C4-2B (cell line): ENCODE measurements around the gene NCAM2.

Experiments
- H3K27ac ChIP-seq: fragments of 450-650 bp; 2 replicates; pipeline ENCODE4 v1.5.1; 2017
- CTCF ChIP-seq: fragments of 450-650 bp; conservative IDR thresholded peaks from 2 replicates; pipeline ENCODE4 v1.5.1; 2017; ENCODE audit warnings: mild to moderate bottlenecking
- ZFX ChIP-seq: fragments of 450-650 bp; IDR thresholded peaks from 2 replicates; pipeline ENCODE4 v1.6.1; 2017

Gene NCAM2

DNA sequence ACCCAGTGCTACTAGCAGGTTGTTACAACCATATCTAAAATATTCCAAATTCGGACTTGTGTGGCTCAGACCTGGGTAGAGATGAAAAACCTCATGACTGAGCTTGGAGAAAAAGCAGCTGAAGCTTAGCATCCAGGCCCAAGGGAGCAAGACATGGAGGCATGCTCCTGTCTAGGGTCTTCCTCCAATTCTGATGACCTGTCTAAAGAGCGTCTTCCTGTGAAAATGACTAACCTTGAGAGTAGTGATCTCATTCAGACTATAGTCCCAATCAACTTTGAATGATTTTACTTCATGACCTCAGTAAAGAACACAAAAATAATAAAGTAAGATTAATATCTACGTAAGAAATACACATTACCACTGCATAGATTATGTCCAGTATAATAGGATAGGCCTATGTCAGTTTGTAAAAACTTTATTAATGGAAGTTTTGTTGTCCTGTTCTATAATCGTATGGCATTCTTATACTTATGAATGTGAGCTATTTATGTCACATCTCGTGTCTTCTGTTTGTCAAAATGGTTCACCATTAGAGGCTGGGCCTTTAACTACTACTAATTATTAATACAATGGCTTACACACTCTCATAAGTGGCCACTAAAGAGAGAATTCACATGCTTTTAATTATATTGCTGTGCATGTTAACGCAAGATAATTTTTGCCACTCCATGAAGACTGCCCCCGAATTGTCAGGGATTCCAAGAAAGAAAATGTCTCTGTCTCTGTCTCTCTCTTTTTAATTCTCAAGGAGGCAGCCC is 201.3 kb downstream of the NCAM2 start:
- H3K27ac ChIP-seq, result no peak overlapping the region
- no peak for TF ChIP-seq CTCF
- no peak for TF ChIP-seq ZFX

DNA sequence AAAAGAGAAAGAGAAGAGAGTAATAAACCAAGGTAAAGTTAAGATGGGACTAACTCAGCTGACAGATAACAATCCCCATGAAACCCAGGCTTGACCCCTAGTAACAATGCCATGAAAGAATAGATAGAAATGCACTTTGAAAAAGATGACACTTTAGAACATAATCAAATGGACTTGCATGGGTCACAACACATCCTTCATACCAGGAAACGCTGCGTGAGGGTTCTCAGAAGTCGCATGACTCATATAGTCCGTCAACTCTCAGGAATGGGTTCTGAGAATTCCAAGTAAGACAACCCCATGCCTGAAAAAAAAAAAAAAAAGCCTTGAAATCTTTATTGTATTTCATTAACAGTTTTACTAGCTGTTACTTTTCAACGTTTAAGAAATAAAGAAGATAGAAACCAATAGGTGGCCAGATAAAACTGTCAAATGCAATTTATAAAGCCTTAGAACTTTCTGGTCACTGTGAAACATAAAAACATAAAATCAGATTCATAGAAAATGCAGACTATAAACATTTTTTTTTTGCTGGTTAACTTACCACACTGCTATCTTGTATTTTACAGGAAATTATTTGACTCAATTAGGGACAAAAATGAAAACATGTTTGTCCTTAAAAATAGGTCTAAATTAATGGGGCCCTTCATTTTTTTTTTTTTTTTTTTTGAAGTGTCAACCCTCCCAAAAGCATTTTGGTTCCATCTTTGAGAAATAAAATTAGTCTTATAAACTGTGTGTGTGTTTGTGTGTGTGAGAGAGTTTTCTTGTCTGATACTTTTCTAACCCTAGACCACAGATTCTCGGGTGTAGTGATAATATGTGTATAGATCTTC is 202.1 kb downstream of the NCAM2 start:
- TF ChIP-seq CTCF (no peak), ZFX (no peak)
- H3K27ac ChIP-seq, result no peak overlapping the region

GRCh38 chr21:21200939-21201615 is 202.9 kb downstream of the NCAM2 start:
- no peak overlapping the region for H3K27ac ChIP-seq
- TF ChIP-seq CTCF, result no peak
- no peak for TF ChIP-seq ZFX

DNA sequence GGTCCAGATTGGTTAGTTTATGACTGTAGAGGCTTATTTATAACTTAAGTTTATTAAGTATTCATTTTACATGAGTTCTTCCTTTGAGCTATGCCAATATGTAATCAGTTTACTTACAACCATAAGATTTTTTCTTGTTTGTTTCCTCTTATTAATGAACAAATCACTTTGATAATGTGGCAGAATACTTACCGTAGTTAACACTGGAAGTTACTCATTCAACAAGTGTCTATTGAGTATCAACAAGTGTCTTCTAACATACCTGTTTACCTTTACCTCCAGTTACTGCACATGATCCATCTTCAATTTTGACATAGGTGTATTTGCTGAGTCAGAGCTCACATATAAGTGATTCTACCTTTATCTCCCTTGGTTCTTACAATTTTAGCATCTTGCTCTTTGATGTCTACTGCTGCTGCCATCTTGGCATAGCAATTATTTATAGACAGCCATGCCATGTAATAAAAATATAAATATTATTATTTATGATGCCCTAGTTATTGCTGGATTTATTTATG is 205.7 kb downstream of the NCAM2 start:
- TF ChIP-seq CTCF, result no peak
- no peak for TF ChIP-seq ZFX
- no peak overlapping the region for H3K27ac ChIP-seq

DNA sequence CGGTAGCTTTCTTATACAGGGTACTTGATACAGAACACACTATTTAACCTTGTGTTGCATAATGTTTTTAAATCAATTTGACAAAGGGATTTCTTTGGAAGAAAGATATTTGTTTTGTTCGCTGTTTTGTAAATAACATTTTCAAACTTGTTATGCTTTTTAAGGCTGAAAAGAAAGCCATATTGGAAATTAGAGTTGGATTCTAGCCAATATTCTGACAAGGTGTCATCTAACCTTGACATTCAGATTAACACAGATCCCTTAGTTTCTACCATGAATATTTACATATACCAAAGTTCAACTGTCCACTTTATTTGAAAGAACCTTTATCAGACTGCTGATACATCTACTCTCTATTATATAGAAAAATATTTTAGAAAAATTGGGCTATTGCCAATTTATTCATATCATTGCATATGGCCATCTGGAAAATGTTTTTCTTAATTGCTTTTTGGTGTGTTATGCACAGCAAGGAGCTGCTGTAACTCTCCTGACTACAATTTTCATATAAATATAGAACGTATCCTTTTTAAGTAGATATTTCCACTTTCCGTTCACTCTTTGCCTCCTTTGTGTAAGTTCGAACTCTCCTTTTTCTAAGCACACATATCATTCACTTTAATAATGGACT is 206.3 kb downstream of the NCAM2 start:
- no peak for TF ChIP-seq ZFX
- TF ChIP-seq CTCF, result no peak
- H3K27ac ChIP-seq, result no peak overlapping the region

DNA sequence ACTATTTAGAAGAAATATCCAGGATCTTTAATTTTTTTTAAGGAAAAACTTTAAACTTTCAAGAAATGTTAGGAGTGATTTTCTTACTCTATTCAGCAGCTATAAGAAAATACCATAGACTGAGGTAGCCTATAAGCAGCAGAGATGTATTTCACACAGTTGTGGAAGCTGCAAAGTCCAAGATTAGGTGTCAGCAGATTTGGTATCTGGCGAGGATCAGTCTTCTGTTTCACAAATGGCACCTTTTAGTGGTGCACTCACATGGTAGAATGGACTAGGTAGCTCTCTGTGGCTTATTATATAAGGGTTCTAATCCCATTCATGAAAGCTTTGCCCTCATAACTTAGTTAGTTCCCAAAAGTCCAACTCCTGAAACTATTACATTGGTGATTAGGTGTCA is 207.4 kb downstream of the NCAM2 start:
- no peak overlapping the region for H3K27ac ChIP-seq
- no peak for TF ChIP-seq CTCF
- TF ChIP-seq ZFX, result no peak
